IPS-20b (cell line): ENCODE measurements around the gene ANKS6.

Experiments used
- H3K27ac ChIP-seq: one replicate; pipeline ENCODE4 v1.5.1; 2013; ENCODE audit warnings: low read length
- H3K27me3 ChIP-seq: 2 replicates; pipeline ENCODE4 v1.6.1; 2013; ENCODE audit warnings: mild to moderate bottlenecking, low read length, inconsistent platforms; ENCODE audit not compliant: insufficient read depth
- H3K36me3 ChIP-seq: 2 replicates; pipeline ENCODE4 v1.6.1; 2013; ENCODE audit warnings: low read depth, mild to moderate bottlenecking, inconsistent platforms, low read length, moderate library complexity; ENCODE audit not compliant: insufficient read depth
- H3K4me1 ChIP-seq: 2 replicates; pipeline ENCODE4 v1.6.1; 2013; ENCODE audit warnings: mild to moderate bottlenecking, control low read depth, inconsistent platforms, low read length, moderate library complexity; ENCODE audit not compliant: insufficient read depth
- H3K4me3 ChIP-seq: 2 replicates; pipeline ENCODE4 v1.5.1; 2013; ENCODE audit warnings: mild to moderate bottlenecking, low read length, inconsistent platforms
- H3K9ac ChIP-seq: 2 replicates; pipeline ENCODE4 v1.6.1; 2013; ENCODE audit warnings: low read depth, mild to moderate bottlenecking, inconsistent platforms, low read length, moderate library complexity
- H3K9me3 ChIP-seq: 2 replicates; pipeline ENCODE4 v1.6.1; 2013; ENCODE audit warnings: mild to moderate bottlenecking, low read depth, low read length, inconsistent platforms; ENCODE audit not compliant: insufficient read depth

Gene ANKS6

DNA sequence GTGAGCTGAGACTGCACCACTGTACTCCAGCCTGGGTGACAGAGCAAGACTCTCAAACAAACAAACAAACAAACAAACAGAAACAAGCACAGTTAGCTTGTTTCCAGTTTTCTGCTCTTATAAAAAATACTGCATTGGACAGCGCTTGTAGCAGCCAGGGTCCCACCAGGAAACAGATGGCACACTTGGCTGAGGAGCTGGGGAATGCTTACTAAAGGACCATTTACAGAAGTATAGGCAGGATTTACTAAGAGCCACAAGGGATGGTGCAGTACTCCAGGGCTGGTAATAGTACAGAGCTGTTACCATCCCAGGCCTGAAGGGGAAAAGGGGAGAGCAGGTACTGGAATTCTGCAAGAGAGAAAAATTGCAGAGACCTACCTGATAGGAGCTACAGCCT is 5.2 kb upstream of the ANKS6 start:
- Histone ChIP-seq H3K4me3 (no peak overlapping the region), H3K27ac (no peak overlapping the region), H3K9me3 (no peaks in the 10 kb centered on the region), H3K36me3 (no peaks in the 10 kb centered on the region), H3K9ac (no peak overlapping the region), H3K27me3 (peaks cover 25% of the 10 kb centered on the region), H3K4me1 (peaks cover 10% of the 10 kb centered on the region; the same call in 1 of the 2 replicates)

DNA sequence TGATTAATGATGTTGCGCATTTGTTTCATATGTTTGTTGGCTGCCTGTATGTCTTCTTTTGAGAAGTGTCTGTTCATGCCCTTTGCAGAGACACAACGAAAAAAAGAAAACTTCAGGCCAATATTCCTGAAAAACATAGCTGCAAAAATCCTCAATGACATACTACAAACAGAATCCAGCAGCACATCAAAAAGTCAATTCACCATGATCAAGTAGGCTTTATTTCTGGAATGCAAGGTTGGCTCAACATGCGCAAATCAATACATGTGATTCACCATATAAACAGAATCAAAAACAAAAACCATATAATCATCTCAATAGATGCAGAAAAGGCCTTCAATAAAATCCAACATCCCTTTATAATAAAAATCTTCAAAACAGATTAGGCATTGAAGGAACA is 1.9 kb upstream of the ANKS6 start:
- no peak overlapping the region for H3K4me3 ChIP-seq

DNA sequence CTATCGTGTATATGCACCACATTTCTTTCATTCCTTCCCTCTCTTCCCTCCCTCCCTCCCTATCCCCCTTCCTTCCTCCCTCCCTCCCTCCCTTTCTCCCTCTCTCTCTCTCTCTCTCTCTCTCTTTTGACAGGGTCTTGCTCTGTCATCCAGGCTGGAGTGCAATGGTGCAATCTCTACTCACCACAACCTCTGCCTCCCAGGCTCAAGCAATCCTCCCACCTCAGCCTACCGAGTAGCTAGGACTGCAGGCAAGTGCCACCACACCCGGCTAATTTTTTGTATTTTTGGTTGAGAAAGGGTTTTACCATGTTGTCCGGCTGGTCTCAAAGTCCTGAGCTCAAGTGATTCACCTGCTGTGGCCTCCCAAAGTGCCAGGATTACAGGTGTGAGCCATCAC is 1.1 kb upstream of the ANKS6 start:
- Histone ChIP-seq H3K9ac (no peak overlapping the region), H3K27me3 (peaks cover 10% of the 10 kb centered on the region), H3K9me3 (no peaks in the 10 kb centered on the region), H3K36me3 (no peaks in the 10 kb centered on the region), H3K4me3 (no peak overlapping the region), H3K27ac (no peak overlapping the region), H3K4me1 (peaks cover 12% of the 10 kb centered on the region; the same call in 1 of the 2 replicates)

More for the DNA sequence above, 1.9 kb upstream of the ANKS6 start:
- H3K27me3 ChIP-seq = peaks cover 10% of the 10 kb centered on the region
- no peaks in the 10 kb centered on the region for H3K36me3 ChIP-seq
- H3K9me3 ChIP-seq = no peaks in the 10 kb centered on the region
- no peak overlapping the region for H3K9ac ChIP-seq
- H3K4me1 ChIP-seq = peaks cover 10% of the 10 kb centered on the region; the same call in 1 of the 2 replicates
- no peak overlapping the region for H3K27ac ChIP-seq

- peak overlapping the region; percentile 88 for H3K4me3 ChIP-seq
- no peaks in the 10 kb centered on the region for H3K9me3 ChIP-seq
- no peaks in the 10 kb centered on the region for H3K36me3 ChIP-seq
- peak overlapping the region; percentile 49; the same call in 1 of the 2 replicates for H3K9ac ChIP-seq
- peaks cover 18% of the 10 kb centered on the region; the same call in 1 of the 2 replicates for H3K4me1 ChIP-seq
- H3K27me3 ChIP-seq = peaks cover 10% of the 10 kb centered on the region
- no peak overlapping the region for H3K27ac ChIP-seq
Measured at GRCh38 chr9:98795970-98796363, 388 bp downstream of the ANKS6 start.

DNA sequence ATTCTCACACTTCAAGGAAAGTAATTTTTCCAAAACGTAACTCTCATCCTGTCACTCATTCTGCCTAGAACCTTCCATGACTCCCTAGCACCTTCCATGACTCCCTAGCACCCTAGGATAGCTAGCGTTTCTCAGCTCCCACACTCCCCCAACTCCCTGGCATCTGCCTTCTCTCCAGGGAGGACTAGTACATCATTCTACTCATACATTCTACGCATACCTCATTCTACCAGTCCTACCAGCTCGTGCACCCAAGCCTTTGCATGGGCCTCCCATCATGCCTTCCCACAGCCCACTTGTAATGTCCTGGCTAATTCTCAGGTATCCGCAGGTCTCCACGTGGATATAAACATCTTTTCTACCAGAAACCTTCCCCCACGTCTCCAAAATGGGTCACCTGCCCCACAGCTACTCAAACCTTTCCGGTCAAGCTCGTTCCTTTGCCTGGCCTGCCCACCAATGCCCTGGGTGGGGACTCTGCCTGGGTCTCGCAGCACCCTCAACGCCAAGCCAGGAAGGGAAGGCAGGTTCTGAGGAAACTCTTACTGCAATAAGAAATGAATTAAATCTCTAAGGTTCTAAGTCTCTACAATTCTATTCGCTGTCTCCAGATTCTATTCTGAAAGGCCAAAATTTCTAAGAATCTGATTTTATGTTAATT is 930 bp downstream of the ANKS6 start:
- Histone ChIP-seq H3K27me3 (peaks cover 10% of the 10 kb centered on the region), H3K27ac (no peak overlapping the region), H3K36me3 (no peaks in the 10 kb centered on the region), H3K4me1 (peaks cover 20% of the 10 kb centered on the region; the same call in 1 of the 2 replicates), H3K4me3 (peak overlapping the region; percentile 88), H3K9me3 (no peaks in the 10 kb centered on the region), H3K9ac (peak overlapping the region; percentile 49; the same call in 1 of the 2 replicates)

DNA sequence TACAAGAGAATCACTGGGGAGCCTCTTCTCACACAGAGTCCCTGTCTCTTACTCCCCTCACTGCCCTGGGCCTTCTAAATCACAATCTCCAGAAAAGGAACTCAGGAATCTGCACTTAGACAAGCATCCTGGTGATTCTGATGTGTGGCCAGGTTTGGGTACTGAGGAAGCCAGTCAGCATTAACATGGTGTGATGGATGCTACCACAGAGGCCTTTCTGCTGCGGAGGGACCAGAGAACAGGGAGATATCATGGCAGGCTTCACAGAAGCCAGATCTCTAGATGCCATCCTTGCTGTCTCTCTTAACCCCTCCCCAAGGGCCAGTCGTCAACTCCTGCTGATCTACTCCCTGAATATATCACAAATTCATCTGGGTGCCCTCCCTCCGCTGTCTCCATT is 1.6 kb downstream of the ANKS6 start:
- H3K4me1 ChIP-seq = peaks cover 17% of the 10 kb centered on the region; the same call in 1 of the 2 replicates
- no peaks in the 10 kb centered on the region for H3K9me3 ChIP-seq
- H3K27ac ChIP-seq = no peak overlapping the region
- peaks cover 10% of the 10 kb centered on the region for H3K27me3 ChIP-seq
- H3K36me3 ChIP-seq = peaks cover 3% of the 10 kb centered on the region; the same call in 1 of the 2 replicates
- peak overlapping the region; percentile 88 for H3K4me3 ChIP-seq
- no peak overlapping the region for H3K9ac ChIP-seq

DNA sequence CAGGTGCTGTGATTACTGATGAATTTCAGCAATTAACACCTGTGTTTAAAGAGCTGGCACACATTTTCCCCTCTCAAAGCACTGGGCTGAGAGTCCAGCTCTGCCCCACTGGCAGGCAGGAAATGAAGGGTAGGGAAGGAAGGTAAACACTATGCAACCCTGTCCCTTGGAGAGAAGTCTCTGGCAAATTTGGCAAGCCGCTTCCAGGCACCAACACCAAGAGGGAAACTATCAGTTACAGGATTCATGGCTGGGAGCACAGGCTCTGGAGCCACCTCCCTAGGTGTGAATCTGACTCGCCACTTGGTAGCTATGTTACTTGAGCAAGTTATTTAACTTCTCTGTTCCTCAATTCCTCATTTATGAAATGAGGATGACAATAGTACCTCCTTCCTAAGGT is 3.3 kb downstream of the ANKS6 start:
- Histone ChIP-seq H3K36me3 (peaks cover 20% of the 10 kb centered on the region), H3K4me3 (no peak overlapping the region), H3K4me1 (peaks cover 15% of the 10 kb centered on the region; the same call in 1 of the 2 replicates), H3K9me3 (no peaks in the 10 kb centered on the region), H3K9ac (no peak overlapping the region), H3K27ac (no peak overlapping the region), H3K27me3 (peaks cover 10% of the 10 kb centered on the region)

DNA sequence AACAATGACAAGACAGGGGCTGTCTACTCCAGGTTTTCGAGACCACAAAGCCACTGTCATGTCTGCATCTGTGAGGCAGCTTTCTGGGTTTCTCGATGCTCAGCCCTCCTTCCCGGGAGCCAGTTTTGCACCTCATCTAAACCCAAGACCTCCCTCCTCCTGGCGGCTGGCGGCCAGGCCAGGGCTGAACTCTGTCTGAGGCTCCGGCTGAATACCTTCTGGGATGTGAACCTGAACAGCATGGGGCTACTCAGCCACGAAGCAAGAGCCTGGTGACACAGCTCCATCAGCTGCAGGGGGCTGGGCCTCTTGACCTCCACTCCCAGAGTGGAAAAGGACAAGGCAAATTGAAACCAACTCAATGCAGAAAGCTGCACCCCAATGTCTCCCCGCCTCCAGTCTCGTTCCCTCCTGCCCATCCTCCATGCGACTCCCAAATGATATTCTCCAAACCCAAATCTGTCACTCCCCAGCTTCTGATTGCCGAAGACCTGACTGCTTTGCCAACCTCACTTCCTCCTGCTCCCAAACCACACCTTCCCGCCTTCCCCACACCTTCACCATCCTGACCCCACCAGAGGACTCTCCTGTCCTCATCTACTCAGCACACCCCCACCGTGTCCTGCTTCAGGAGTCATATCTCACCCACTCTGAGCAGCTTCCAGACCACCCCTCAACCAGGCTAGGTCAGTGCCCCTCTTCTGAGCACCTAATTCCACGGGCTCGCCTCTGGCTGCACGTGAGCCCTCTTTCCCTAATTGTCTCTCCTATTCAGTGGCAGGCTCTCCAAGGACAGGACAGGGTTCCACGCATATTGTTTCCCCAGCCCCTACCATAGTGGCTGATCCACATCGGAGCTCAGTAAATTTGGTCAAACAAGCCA is 4.5 kb downstream of the ANKS6 start:
- H3K36me3 ChIP-seq = peaks cover 21% of the 10 kb centered on the region
- peak overlapping the region; percentile 1 for H3K27ac ChIP-seq

DNA sequence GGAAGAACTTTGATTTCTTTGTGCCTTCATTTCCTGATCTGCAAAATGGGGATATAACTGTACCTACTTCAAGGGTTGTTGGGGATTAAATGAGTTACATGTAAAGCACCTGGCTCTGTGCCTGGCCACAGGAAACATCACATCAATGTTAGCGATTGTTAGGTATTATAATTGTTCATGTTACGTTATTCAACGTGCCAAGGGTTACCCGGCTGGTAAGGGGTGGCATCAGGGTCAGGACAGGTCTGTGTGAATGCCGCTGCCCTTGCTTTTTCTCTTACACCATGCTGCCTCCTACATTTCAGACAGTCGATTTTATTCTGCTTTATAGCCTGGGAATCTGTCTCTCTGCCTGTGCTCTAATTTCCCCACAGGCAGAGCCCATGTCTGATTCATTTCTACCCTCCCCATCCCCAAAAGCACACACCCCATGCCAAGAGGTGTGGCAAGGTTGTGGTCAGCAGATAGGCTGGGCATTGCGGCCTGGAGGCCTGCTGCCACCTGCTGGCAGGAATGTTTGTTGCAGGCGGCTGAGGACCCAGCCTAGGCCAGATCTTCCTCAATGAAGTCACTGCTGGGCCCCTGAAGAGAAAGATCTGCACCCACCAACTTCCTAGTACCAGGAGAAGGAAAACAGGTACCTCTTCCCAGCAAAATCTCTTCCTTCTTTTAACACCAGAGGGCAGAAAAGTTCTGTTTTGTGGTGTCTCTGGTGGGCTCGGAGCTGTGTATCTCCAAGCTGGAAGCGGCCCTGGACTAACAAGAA is 5.3 kb downstream of the ANKS6 start:
- Histone ChIP-seq H3K9ac (no peak overlapping the region), H3K27me3 (no peaks in the 10 kb centered on the region), H3K4me1 (peaks cover 15% of the 10 kb centered on the region; the same call in 1 of the 2 replicates), H3K36me3 (peaks cover 21% of the 10 kb centered on the region), H3K4me3 (no peak overlapping the region), H3K27ac (no peak overlapping the region), H3K9me3 (no peaks in the 10 kb centered on the region)

More for the DNA sequence above, 4.5 kb downstream of the ANKS6 start:
- H3K27me3 ChIP-seq = peaks cover under 1% of the 10 kb centered on the region; the same call in 1 of the 2 replicates
- H3K4me3 ChIP-seq = no peak overlapping the region
- H3K9ac ChIP-seq = peak overlapping the region; percentile 31; the same call in 1 of the 2 replicates
- no peaks in the 10 kb centered on the region for H3K9me3 ChIP-seq
- H3K4me1 ChIP-seq = peaks cover 15% of the 10 kb centered on the region; the same call in 1 of the 2 replicates

- no peak overlapping the region for H3K27ac ChIP-seq
- peaks cover 21% of the 10 kb centered on the region for H3K36me3 ChIP-seq
- no peaks in the 10 kb centered on the region for H3K9me3 ChIP-seq
- no peaks in the 10 kb centered on the region for H3K27me3 ChIP-seq
- H3K4me3 ChIP-seq = no peak overlapping the region
- peaks cover 15% of the 10 kb centered on the region; the same call in 1 of the 2 replicates for H3K4me1 ChIP-seq
- H3K9ac ChIP-seq = no peak overlapping the region
Measured at GRCh38 chr9:98790134-98790841, 6.1 kb downstream of the ANKS6 start.
